ENCODE data around the gene RNASET2.

RNASET2 gene

DNA sequence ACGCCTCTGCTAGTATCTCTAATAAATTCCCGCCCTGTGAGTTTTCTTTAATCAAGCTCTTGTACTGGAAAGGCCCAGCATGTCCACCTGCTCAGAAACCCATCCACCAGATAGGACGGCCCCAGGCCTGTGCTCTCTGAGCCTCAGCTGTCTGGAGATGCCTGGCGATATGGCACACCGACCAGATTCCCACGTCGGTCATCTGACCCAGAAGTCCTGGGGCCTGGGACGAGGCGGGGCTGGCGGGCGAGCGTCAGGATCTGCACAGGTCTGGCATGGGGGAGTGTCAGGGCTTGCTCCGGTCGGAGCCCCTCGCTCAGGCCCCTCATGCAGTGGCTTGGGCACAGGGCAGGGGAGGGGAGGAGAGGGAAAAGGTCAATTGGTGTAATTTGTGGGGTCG, 10.2 kb downstream of the RNASET2 start:
- ATAC-seq = no peak

GRCh38 chr6:166944666-166945256, 11.6 kb downstream of the RNASET2 start:
- no peak for ATAC-seq

DNA sequence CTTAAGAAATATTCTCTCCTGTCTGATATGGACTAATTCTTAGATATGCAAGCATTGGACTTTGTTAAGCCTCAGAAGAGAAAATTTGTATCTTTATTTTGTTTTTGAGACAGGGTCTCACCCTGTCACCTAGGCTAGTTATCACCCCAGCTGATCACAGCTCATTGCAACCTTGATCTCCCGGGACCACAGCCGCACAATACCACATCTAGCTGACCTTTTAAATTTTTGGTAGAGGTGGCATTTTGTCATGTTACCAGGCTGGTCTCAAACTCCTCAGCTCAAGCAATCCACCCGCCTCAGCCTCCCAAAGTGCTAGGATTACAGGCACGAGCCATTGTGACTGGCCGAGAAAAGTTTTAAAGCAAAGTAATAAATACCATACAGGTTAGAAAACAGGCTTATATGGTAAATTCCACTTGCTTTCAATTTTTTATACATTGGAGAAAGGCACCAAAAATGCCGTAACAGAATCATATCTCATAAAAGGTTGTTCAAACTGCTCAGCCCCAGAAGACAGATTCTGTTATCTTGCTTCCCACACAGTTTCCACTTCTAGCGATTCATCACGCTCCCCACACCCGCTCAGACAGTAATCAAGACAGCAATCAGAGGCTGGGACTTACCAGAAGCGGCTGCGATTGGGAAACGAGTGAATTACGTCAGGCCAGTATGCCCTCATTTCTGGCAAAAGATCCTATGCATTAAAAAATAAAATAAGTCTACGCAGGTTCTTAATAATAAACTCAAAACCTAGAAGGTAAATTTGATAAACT, 13.8 kb downstream of the RNASET2 start:
- ATAC-seq = peak; percentile 90 to 95

GRCh38 chr6:166940643-166941068, 15.7 kb downstream of the RNASET2 start:
- no peak for ATAC-seq

GRCh38 chr6:166939894-166940293, 16.5 kb downstream of the RNASET2 start:
- no peak for ATAC-seq

DNA sequence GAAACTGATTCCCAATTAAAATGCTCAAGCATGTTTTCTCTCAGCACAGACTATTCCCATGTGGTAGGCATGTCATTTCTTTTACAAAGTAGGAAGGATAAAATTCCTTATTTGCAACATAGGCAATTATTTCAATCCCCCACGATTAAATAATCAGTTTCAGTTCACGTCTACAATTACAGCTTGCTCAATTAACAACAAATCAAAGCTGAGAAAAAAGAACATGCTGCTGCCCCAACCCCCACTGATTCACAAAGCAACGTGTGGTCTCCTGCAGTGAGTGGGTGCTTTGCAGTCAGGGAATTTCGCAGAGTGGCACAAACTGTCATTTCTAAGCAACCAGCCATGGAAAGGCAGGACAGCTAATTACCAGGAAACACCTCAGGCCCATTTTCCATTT, 17.0 kb downstream of the RNASET2 start:
- no peak for ATAC-seq

DNA sequence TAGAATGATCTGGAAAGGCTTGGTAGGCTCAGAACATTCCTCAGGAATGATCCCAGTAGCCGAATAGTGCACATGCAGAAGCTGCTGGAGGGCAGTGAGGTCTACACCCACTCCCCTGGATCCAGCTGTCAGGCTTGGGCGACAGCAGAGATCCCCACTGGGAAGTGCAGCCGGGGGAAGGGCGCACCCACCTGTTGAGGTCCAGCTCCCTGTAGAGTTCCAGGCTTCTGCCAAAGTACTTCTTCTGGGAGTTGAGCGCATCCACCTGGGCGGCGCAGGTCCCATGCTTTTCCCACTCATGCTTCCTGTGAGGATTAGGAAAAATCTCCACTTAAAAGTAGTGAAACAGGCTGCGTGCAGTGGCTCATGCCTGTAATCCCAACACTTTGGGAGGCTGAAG, 17.6 kb downstream of the RNASET2 start:
- no peak for ATAC-seq

GRCh38 chr6:166938150-166938549, 18.2 kb downstream of the RNASET2 start:
- ATAC-seq = no peak

- ATAC-seq = no peak
Measured at GRCh38 chr6:166937746-166938145, 18.6 kb downstream of the RNASET2 start.

- ATAC-seq = peak in 1 of 2 donors; percentile 49
Measured at GRCh38 chr6:166936079-166936787, 20.1 kb downstream of the RNASET2 start.

DNA sequence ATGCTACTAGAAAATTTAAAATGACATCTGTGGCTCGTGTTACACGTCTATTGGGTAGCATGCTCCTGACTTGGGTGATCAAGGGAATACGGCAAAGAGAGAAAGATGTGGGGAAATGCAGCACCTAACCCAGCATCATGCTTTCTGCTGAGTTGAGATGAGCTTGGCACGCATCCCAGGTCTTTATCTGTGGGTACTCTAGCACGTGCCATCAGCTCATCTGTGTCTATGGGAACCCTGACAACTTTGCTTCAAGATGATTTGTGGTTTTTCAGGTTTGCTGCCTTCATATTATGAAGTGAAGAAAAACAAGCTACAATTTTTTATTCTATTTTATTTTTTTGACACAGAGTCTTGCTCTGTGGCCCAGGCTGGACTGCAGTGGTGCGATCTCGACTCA, 21.0 kb downstream of the RNASET2 start:
- ATAC-seq = no peak

DNA sequence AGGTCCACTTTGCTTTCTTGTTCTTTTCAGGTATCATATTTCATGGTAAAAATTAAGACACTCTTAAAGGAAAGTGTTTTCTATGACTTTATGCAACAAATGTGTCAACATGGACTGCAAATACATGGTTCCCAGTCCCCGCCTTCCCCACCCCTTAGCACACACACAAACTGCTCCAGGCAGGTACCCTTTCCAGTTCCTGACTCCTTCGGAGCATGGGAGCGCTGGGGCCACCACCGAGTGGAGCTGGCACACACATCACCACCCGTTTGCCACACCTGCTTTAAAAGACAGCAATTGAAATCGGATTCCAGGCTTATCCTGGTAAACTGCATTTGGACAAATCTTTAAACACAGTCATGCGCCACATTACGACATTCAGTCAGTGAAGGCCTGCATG, 22.2 kb downstream of the RNASET2 start:
- ATAC-seq = no peak

- no peak for ATAC-seq
Measured at GRCh38 chr6:166933396-166933795, 23.0 kb downstream of the RNASET2 start.

GRCh38 chr6:166932616-166933015, 23.7 kb downstream of the RNASET2 start:
- ATAC-seq = no peak

- no peak for ATAC-seq
Measured at GRCh38 chr6:166932116-166932515, 24.2 kb downstream of the RNASET2 start.

- no peak for ATAC-seq
Measured at GRCh38 chr6:166931426-166931970, 24.9 kb downstream of the RNASET2 start.

GRCh38 chr6:166930354-166930891, 25.9 kb downstream of the RNASET2 start:
- ATAC-seq = no peak

DNA sequence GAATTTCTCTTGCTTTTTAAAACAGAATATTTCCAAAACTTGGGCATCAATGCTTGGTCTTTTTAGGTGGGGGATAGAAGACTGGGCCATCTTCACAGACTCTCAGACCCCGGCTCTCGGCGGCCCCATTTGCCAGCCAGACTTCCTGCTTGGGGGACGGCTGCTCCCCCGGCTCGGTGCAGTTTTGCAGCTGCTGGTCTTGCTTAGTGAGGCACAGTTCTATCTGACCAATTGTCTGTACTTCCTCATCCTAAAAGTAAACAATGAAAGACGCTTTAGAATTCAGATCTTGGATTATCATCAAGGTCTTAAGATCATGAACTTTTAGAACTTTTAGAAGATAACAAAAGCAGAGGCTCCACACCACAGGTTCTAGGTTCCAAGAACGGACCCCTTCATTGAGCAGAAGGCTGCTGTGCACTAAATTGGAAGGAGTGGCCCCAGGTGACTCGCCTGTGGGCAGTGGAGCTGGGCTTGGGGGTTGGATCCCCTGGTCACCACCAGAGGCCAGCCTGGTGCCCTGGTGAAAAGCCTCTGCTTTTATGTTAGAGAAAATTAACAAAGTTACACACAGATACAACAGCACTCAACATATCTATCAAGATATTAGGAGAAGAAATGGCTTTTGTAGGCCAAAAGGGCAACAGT, 26.7 kb downstream of the RNASET2 start:
- ATAC-seq = no peak

DNA sequence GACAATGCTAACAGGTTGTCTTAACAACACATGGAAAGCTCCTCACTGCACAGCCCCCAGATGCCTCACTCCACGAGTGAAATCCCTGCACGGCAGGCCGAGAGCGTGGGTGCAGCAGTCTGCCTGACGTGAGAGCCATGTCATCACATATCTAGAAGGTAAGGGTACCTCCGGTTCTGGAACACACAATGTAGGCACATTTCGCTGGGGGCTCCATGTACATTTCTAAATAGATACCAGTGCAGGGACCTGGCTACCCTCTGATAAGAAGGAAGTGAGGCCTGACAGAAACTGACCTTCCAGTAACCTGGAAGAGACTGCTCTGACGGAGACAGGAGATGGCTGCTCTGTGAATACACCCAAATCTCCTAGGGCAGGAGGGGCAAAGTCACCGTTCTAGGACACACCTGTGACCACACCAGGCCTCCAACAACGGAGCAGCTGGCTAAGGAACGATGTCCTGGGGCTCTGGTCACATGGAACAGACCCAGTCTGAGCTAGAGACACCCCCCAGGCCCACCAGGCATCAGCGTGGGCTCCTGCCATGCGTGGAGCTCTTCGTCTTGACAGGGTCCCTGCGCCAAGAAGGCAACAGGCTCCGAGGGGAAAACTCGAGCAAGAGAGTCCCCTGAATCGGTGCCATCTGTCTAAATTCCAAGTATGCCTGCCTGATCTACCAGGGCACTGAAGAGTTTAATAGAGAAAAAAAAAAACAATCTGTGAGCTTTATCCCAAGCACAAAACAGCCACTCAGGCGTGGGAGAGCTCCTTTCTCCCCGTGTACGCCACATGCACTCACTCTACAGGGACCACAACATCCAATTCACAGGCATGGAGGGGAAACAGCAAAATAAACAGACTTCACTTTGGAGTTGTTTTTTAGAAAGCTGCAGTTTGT, 27.5 kb downstream of the RNASET2 start:
- no peak for ATAC-seq

DNA sequence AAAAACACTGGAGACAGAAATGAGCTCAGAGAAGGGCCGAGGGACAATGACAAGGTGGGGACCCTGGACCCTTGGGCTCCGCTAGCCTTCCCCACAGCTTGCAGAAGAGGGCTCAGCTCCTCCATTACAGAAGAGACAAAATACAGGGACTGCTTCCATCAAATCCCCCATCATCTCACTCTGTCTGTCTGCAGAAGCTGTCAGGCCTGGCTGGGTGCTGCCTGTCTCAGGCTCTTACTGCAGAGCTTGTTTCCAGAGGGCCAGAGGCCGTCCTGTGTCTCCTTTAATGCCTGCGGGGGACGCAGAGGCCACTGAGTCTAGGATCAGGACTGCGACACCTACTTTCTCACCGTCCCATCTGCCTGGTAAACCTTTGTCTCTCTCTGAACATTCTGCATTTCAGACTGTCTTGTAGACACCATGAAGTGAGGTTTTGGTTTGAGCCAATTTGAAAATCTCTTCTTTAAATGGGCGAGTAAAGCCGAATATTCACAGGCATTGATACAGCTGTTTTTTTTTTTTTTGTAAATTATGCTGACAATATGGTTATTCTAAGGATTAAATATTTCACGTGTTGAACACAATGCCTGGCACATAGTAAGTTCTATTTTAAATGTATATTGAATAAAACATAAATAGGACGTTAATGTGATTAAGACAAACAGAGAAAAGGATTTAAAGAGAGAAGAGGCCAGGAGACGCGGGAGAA, 28.3 kb downstream of the RNASET2 start:
- ATAC-seq = no peak
